Limb (tissue), 2 donors: Measurements from ENCODE around the gene NUCKS1.

Experiments used
- DNase-seq, 2 donors: peaks; one replicate each; pipeline ENCODE4 v3.0.0-alpha.2; 2016; ENCODE audit errors: extremely low spot score in 2 of 2

Gene NUCKS1

DNA sequence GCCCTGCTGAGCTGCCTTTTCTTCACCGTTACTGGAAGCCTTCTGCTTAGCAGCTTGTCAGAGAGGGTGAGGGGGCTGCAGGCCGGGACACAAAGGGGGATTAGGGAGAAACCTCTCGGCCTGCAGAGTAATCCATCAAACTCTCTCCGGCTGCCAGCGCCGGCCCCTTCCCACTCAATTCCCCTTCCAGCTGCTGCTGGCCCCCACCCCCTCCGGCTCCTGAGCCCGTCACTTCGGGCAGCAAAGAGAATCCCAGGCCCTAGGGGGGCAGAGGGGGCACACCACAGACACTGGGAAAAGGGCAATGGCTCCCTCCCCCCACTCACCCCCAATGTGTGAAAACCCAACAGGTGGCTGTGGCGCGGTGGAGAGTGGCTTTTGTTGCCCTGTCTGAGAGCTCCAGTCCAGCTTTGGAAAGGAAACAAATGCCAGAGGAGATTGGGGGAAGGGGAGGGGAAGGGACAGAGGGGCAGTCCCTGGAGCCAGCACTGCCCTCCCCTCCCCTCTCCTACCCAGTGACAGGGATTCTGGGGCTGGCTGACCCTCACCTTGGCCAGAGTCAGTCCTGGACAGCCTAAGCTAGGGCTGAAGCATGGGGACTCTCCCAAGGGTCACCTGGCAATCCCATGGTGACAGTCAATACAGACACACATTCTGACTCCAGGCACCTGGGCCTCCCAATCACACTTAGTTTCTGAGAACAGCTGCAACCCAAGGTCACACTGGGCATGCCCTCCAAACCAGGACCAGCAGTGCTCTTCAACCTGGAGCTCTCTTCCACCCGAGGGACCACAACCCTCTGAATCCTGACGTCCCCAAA, 79.2 kb downstream of the NUCKS1 start:
- peak in 1 of 2 donors; percentile 58 for DNase-seq

DNA sequence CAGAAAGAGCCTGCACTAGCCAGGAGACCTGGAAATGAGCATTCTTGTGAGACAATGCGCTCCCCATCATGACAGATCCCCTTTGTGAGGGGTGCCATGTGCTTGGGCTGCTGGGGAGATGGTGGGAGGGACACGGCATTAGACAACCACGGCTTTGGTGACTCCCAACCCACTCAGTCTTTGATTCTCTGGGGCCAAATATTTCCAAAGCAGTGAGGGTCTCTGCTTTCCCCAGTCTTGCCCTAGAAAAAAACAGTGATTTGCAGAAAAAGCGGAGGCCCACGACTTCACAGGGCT, 79.9 kb downstream of the NUCKS1 start:
- no peak for DNase-seq

DNA sequence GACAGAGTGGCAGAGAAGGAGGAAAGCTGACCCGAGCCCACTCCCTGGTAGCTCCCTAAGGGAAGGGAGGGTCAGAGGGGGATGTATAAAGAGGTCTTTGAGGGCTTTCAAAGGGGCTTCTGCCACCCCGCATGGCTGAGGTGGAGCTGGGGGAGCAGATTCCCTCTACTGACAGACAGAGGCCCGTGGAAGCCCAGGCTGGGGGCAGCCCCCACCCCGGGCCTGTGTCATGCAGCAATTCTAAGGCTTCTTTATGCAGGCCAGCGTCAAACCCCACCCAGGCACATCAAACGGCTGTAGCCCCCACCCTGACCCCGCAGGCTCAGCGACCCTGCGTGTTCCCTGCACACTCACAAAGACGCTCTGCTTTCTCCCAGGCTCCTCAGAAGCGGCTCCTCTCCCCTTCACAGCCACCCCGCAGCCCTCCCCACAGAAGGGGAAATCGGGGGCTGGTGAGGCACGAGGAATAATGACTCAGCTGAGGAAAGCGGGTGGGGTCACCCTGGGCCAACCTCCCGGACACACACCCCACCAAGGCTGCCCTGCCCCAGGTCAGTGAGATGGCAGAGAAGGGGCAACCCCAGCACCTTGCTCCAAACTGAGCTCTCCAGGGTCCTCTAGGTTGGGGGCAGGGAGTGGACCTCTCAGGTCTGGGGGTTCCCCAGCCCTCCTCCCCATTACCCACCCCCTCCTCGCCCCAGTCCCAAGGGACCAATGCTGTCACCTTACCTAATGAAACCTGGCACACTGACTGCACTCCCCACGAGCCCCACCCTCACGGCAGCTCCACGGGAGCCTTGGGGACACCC, 80.4 kb downstream of the NUCKS1 start:
- peak in 1 of 2 donors; percentile 44 for DNase-seq

DNA sequence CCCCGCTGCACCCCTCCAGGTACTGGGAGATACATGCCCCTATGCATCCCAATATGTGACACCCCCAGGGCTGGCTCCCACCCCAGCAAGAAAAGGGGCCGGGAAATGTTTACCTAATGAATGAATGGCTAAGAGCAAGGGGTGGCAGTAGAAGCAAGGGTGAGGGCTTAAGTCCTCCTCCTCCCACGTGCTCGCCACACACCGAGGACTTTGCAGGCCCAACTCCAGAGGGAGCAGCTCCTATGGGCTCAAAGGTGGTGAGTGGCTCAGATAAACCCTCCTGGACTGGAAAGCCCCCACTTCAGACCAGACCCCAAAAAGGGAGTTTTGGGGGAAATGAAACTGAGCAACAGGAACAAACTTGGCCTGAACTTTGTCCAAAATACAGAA, 81.0 kb downstream of the NUCKS1 start:
- DNase-seq: no peak

DNA sequence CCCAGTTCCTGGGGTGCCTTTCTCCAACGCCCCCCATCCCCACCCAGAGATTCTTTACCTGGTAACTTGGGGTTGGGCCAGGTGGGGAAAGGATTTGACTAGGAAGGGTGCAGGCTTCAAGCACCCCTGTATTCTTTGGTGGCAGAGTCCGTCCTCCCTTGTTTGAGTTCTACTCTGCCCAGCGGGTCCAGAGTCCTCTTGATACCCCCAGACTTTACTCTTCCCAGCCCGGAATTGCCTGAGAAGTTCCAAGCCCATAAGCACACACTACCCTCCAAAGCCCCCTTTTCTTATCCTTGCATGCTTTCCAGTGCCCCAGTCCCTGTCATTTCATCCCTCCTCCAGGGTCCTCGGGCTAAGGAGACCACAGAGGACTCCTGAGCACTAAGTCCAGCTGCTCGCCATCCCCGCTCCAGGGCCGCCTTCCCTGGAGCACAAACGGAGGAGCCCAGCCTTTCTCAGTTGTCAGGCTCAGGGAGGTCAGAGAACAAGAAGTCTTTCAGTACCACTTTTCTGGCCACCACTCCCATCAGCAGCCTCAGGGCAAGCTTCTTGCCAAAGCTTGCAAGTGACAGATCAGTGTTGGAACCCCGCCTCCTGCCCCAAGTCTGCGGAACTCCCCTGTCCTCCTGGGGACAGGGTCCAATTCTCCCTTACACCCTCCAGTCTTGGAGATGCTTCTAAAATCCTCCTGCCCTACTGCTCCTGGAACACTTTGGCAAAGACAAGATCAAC, 81.9 kb downstream of the NUCKS1 start:
- DNase-seq: peak in 1 of 2 donors; percentile 29

DNA sequence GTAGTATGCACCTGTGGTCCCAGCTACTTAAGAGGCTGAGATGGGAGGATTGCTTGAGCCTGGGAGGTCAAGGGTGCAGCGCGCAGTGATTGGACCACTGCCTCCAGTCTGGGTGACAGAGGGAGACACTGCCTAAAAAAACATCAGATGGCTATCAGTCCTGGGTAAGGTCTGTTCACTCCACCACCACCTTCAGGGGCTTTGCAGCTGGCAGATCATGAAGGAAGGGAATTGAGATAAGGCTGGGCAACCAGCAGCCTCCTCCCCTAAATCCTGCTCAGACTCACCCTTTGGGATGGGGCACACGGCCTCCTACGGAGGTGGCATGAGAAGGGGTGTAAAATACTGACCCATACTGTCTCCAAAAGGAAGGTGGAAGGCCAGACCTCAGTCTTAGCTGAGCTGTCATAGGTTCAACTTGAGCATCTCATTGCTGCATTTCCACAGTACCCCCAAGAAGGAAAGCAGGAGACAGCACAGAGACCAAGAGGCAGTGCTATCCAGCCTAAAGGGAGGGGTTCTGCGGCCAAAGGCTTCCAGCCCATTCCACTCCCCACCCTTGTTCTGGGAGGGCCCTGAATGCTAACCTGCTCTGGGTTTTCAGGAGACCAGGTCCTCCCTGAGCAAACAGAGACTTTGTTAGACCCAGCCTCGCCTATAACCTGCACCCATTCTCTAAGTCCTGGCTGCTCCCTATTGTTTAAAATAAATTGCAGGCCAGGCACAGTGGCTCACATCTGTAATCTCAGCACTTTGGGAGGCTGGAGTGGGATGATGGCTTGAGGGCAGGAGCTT, 83.4 kb downstream of the NUCKS1 start:
- no peak for DNase-seq

DNA sequence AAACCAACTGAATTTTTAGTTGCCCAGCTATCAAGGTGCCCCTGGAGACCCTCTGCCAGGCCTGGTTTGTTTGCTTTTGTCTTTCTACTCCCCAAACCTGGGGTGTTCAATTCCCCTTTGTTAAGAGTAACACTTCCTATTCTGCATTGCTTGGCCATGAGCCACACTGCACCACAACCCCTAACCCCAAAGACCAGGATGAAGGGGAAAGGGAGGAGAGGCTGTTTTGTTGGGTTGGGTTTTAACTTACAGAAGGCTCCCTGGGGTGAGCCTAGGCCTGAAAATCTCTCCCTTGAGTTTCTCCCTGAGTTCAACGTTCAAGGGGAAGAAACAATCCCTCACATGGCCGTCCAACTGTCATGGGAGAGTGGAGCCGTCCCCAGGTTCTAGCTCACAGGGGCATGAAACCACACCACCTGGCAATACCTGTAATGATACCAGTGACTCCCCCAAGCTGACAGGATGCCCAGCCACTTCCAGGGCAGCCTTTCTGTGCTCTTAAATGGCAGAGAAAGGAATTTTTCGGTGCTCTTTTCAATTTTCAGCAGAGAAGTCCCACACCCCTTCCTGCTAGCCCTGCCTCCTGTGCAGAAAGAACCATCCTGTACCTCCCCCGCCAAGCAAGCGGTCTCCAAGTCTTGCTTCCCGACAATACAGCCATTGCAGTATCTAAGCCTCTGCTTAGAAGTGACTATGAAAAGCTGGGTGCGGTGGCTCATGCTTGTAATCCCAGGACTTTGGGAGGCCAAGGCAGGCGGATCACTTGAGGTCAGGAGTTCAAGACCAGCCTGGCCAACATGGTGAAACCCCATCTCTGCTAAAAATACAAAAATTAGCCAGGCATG, 84.6 kb downstream of the NUCKS1 start:
- DNase-seq: no peak

DNA sequence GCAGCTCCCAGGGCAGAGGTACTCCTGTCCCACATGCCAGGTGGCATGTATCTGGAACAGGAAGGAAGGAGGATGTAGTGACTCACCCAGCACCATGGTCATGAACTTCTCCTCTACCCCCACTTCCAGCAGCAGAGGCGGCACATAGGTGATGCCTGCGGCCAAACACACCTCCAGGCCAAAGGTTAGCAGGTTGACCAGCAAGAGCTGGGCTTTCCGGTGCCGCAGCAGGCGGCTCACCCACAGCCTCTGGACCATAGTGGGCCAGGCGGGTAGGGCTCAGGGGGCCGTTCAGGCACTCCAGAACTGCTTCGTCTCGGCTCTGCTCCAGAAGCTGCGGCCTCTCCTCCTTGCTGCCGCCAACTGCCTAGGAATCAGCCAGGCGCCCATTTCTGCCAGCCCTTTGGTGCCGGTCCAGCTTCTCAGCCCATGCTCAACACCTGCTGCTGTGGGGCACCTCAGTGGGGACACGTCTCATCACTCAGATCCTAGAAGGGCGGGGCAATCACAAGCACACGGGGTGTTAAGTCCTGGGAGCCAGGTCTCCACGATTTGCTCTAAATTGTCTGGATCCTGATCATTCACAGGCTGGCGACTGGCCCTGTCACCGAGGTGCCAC, 85.5 kb downstream of the NUCKS1 start:
- no peak for DNase-seq

DNA sequence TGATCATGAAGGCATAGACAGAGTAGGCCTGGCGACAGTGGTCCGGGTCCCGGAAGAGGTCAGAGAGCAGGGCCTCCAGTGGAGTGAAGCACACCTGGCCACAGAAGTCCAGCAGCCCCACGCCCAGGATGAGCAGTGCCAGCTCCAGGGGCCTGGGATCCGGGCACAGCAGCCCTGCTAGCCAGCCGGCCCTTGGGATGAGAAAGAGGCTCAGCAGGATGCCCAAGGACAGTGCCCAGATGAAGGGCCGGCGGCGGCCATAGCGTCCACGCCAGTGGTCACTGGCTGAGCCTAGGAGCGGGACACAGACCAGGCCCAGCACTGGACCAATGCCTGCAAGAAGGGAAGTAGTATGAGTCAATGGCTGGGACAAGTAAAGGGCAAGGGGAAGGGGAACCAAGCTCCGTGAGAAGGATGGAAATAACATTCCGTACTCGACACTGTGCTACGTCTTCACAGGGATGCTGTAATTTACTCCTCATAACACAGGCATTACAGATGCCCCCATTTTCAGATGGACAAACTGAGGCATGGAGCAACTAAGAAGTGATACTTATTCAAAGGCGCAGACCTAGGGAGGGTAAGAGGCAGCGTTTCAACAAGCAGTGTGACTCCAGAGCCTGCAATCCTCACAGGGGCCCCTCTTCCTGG, 86.6 kb downstream of the NUCKS1 start:
- no peak for DNase-seq
